ENCODE measurements around the gene GCNT3. TPM values are rescaled to one million over a fixed set of nuclear protein-coding genes. Genes with fewer than 3 reads are reported as not detected.
"Not testable (repeated sequence)": the region's sequence is repeated elsewhere in the genome, so short reads cannot be mapped to it uniquely, and the experiment has no call there.

Gene GCNT3
- total and polyA plus RNA-seq, 7 donors = 0.01 to 0.53 (median 0.08) TPM; not detected in 4

DNA sequence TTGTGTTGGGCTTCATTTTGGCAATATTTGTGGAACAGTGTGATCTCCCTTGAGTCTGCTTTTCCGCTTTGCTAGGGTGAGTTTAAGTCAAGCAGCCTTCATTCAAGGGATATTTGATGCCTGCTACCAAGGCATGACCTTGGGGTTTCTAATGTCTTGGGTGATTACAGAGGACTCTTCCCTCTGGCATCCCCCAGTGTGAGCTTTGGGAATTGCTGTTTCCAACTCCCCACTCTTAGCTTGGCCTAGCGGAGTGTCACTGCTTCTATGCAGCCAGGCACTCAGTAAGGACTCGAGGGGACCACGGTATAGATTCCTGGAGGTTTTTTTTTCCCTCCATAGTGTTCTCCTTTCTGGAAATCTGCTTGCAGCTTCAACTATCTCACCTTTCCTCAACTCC is 21.1 kb downstream of the GCNT3 start:
- intact Hi-C loops (cut with DNase I) = no loop called here
- ATAC-seq = no peak

DNA sequence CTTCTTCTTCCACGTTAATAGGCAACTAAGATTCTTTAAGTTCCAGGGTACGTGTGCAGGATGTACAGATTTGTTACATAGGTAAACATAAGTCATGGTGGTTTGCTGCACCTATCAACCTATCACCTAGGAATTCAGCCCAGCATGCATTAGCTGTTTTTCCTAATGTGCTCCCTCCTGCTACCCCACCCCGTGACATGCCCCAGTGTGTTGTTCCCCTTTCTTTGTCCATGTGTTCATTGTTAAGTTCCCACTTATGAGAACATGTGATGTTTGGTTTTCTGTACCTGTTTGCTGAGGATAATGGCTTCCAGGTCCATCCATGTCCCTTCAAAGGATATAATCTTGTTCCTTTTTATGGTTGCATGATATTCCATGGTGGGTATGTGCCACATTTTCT is 24.6 kb downstream of the GCNT3 start:
- H3K9me3 ChIP-seq = no peaks in the 10 kb centered on the region
- H3K27ac ChIP-seq = no peak overlapping the region
- TF ChIP-seq, protein P1, sequence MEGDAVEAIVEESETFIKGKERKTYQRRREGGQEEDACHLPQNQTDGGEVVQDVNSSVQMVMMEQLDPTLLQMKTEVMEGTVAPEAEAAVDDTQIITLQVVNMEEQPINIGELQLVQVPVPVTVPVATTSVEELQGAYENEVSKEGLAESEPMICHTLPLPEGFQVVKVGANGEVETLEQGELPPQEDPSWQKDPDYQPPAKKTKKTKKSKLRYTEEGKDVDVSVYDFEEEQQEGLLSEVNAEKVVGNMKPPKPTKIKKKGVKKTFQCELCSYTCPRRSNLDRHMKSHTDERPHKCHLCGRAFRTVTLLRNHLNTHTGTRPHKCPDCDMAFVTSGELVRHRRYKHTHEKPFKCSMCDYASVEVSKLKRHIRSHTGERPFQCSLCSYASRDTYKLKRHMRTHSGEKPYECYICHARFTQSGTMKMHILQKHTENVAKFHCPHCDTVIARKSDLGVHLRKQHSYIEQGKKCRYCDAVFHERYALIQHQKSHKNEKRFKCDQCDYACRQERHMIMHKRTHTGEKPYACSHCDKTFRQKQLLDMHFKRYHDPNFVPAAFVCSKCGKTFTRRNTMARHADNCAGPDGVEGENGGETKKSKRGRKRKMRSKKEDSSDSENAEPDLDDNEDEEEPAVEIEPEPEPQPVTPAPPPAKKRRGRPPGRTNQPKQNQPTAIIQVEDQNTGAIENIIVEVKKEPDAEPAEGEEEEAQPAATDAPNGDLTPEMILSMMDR (IDR thresholded peaks at IDR 0.05) = no peak
- no peak overlapping the region for H3K4me3 ChIP-seq
- no peak for ATAC-seq
- H3K27me3 ChIP-seq (ENCODE audit: insufficient read depth in 3 of 3, low read length in 2 of 3) = no peaks in the 10 kb centered on the region
- intact Hi-C loops (cut with DNase I) = no loop called here
- no peaks in the 10 kb centered on the region for H3K4me1 ChIP-seq
- no peak for DNase-seq
- H3K36me3 ChIP-seq (ENCODE audit: insufficient read depth in 1 of 2, low read depth in 1 of 2) = peaks cover 0 to 39% of the 10 kb centered on the region in 2 donors
- 84 to 93% (median 88%) methylated on average over 3 of the region's 3 CpGs for WGBS, 3 donors

More for the DNA sequence above, 21.1 kb downstream of the GCNT3 start:
- TF ChIP-seq, protein P1 (IDR thresholded peaks at IDR 0.05) = no peak
- H3K27ac ChIP-seq = no peak overlapping the region
- no peaks in the 10 kb centered on the region for H3K4me1 ChIP-seq
- H3K36me3 ChIP-seq (ENCODE audit: insufficient read depth in 1 of 2, low read depth in 1 of 2) = peaks cover 0 to 5% of the 10 kb centered on the region in 2 donors
- no peak overlapping the region for H3K4me3 ChIP-seq
- H3K9me3 ChIP-seq = no peaks in the 10 kb centered on the region
- no peak for DNase-seq
- no peaks in the 10 kb centered on the region for H3K27me3 ChIP-seq (ENCODE audit: insufficient read depth in 3 of 3, low read length in 2 of 3)
- 31 to 40% (median 39%) methylated on average over 4 of the region's 4 CpGs for WGBS, 3 donors

DNA sequence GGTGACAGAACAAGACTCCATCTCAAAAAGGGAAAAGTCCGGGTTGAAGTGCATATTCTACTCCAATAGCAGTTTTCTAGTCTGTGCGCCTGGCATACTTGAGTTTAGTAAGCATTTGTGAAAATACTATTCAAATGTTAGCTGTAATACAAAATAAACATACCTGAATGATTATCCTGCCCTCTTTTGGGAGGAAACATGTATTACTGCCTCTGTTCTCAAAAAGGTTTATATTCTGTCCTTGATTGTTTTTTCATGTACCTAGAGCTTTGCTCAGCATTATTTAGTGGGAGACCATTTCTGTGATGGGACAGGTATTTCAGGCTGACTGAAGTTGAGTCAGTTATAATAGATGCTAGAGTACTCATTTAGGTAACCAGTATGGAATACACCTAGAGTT is 25.9 kb downstream of the GCNT3 start:
- intact Hi-C loops (cut with DNase I); H3K4me3 ChIP-seq; H3K27ac ChIP-seq; H3K27me3 ChIP-seq (ENCODE audit: insufficient read depth in 3 of 3, low read length in 2 of 3); DNase-seq; H3K4me1 ChIP-seq; ATAC-seq; H3K9me3 ChIP-seq: not testable (repeated sequence)
- H3K36me3 ChIP-seq (ENCODE audit: insufficient read depth in 1 of 2, low read depth in 1 of 2) = peaks cover 0 to 52% of the 10 kb centered on the region in 2 donors
- WGBS, 3 donors = 94 to 96% (median 95%) methylated on average over 2 of the region's 2 CpGs

DNA sequence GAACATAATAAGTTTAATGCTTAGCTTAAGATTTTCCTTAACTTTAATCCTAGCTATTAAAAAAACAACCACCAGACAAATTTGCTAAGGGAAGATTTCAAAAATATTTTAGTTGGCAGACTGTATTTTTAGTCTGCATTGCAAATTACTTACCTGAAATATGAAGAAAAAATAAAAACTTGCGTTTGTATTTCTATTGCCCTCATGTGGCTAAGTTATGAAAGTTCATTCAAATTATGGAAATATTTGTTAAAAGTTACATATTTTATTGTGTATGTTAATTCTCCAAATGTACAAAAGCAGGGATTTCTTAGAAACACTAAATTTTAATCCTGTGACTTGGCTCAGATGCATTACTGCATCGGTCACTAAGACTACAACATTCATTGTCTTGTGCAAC is 30.8 kb downstream of the GCNT3 start:
- TF ChIP-seq, protein P1 (IDR thresholded peaks at IDR 0.05) = no peak
- Histone ChIP-seq H3K27ac (no peak overlapping the region), H3K4me3 (no peak overlapping the region), H3K27me3 (ENCODE audit: insufficient read depth in 3 of 3, low read length in 2 of 3) (no peaks in the 10 kb centered on the region), H3K4me1 (no peaks in the 10 kb centered on the region), H3K9me3 (no peaks in the 10 kb centered on the region), H3K36me3 (ENCODE audit: insufficient read depth in 1 of 2, low read depth in 1 of 2) (peaks cover 0 to 87% of the 10 kb centered on the region in 2 donors)
- ATAC-seq = no peak
- DNase-seq = no peak
- intact Hi-C loops (cut with DNase I) = no loop called here
- WGBS, 3 donors = 82 to 88% (median 87%) methylated on average over 2 of the region's 2 CpGs

DNA sequence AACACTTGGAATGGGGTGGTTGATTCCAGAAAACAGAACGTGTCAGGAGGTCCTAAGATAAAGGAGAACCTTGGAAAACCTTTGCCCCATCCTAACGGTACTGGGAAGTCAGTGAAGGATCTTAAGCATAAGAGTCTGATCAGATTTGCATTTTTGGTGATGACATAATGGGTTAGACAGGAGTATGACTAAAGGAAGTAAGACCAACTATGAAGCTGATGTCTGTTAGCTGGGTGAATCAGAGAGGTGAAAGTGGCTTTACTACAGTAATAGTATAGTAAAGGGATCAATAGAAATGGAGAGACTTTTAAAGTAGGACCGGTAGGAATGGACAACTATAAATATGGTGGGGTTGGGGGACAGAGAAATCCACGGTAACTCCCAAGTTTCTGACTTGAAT is 33.2 kb downstream of the GCNT3 start:
- H3K4me3 ChIP-seq = no peak overlapping the region
- 86 to 92% (median 89%) methylated on average over 4 of the region's 4 CpGs for WGBS, 3 donors
- no peaks in the 10 kb centered on the region for H3K27me3 ChIP-seq (ENCODE audit: insufficient read depth in 3 of 3, low read length in 2 of 3)
- intact Hi-C loops (cut with DNase I) = no loop called here
- DNase-seq (no peak), ATAC-seq (no peak)
- H3K9me3 ChIP-seq = no peaks in the 10 kb centered on the region
- H3K36me3 ChIP-seq (ENCODE audit: insufficient read depth in 1 of 2, low read depth in 1 of 2) = peaks cover 0 to 80% of the 10 kb centered on the region in 2 donors
- TF ChIP-seq, protein P1 (IDR thresholded peaks at IDR 0.05) = no peak
- H3K27ac ChIP-seq = no peak overlapping the region
- no peaks in the 10 kb centered on the region for H3K4me1 ChIP-seq

DNA sequence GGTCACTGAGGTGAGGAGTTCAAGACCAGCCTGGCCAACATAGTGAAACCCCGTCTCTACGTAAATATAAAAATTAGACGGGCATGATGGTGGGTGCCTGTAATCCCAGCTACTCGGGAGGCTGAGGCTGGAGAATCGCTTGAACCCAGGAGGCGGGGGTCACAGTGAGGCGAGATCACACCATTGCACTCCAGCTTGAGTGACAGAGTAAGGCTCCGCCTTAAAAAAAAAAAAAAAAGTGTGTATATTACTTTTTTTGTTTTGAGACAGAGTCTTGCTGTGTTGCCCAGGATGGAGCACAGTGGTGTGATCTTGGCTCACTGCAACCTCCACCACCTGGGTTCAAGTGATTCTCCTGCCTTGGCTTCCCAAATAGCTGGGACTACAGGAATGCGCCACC is 34.2 kb downstream of the GCNT3 start:
- H3K27me3 ChIP-seq (ENCODE audit: insufficient read depth in 3 of 3, low read length in 2 of 3); H3K9me3 ChIP-seq; ATAC-seq; H3K4me3 ChIP-seq; H3K27ac ChIP-seq; DNase-seq; H3K4me1 ChIP-seq; intact Hi-C loops (cut with DNase I): not testable (repeated sequence)
- peaks cover 0 to 80% of the 10 kb centered on the region in 2 donors for H3K36me3 ChIP-seq (ENCODE audit: insufficient read depth in 1 of 2, low read depth in 1 of 2)
- 95 to 98% (median 96%) methylated on average over 9 of the region's 9 CpGs for WGBS, 3 donors
